Germinal center (tissue), 1 donor: ENCODE measurements around the gene NAE1.

Source experiments
- DNase-seq: peaks from one replicate; pipeline ENCODE4 v3.0.0; 2012; ENCODE audit warnings: mixed read lengths, low spot score

NAE1 gene

DNA sequence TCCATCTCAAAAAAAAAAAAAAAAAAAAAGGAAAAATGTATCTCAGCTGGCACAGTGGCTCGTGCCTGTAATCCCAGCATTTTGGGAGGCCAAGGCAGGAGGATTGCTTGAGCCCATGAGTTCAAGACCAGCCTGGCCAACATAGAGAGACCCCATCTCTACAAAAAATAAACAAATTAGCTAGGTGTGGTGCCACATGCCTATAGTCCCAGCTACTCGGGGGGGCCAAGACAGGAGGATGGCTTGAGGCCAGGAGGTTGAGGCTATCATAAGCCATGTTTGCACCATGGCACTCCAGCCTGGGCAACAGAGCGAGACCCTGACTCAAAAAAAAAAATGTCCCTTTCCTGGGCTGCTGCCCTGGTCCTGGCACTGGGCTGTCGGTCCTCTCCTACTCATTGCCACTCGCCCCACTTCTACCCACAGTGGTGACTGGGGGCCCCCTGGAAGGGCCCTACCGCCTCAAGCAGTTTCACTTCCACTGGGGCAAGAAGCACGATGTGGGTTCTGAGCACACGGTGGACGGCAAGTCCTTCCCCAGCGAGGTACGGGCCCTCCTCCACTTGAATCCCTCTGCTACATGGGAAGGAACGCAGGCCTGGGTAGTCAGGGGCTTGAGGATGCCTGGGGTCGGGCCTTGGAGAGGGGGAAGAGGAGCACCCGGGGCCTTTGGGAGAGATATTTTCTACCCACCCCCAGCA, 19.5 kb upstream of the NAE1 start:
- DNase-seq: no peak

DNA sequence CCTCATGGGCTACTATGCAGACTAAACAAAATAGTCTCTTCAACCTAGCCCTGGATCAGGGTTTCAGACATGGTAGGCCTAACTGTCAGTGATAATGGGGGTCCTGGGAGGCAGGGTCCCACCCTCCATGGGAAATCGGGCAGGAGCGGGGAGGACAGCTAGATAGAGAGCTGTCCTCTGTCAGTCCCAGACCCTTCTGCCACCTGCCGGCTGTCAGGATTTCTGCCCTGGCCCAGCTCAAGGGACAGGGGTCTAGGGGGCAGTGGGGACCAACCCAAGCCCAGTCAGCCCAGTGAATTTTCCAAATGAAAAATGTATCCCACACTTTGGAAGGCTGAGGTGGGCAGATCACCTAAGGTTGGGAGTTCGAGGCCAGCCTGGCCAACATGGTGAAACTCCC, 18.8 kb upstream of the NAE1 start:
- DNase-seq: no peak

DNA sequence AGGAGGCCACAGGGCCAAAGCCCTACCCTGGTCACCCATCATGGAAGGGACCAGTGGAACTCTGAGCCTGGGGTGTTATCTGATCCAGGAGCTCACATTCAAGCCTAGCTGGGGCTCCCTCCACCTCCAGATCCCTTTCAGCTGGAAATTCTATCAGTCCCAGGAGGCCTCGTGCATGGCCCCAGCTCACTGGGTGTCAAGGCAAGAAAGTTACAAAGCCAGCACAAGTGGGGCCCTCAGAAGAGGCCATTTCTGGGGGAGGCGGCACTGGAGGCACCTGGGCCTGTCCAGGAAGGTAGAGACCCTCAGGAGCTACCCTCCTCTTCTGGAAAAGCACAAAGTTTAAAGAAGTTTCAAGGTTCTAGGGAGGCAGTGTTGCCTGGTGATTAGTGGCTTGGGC, 18.2 kb upstream of the NAE1 start:
- no peak for DNase-seq

DNA sequence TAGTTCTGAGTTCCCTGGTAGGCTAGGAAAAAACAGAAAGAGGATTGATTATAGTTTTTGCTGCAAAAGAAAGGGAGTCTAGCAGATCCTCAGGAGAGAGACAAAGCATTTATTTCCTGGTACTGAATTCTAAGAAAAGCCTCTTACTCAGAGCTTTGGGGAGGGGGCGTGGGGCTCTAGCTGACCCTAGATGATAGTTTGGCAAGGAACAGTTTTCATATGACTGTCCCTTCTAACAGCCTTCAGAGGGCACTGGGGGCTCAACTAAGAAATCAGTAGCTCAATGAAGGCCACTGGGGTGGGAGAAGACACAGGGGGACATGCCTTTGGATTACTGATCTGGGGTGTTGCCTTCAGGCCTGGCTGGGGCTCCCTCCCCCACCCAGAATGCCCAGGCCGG, 17.4 kb upstream of the NAE1 start:
- DNase-seq: no peak

DNA sequence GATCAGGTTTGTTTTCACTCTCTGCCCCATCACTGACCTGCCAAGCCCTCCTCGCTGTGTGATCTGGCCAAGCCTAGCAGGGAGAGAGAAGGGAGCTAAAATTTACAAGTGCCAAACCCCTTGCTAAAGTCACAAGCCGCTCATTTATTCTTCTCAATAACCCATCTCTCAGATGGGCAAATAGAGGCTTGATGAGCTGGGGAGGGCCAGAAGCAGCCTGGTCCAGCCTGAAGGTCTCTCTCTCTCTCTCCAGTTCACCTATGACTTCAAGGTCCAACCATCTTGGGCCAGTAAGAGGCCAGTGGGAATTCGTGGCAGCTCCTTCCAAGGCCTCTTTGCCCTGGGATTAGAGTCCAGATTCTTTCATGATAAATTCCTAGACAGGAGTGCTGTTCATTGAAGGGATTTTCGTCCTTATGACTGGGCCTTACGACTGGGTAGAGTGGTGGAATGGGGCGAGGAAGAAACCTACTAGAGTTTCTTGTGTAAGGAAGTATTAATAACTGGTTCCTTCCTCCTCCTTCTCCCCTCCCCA, 16.8 kb upstream of the NAE1 start:
- DNase-seq: no peak

DNA sequence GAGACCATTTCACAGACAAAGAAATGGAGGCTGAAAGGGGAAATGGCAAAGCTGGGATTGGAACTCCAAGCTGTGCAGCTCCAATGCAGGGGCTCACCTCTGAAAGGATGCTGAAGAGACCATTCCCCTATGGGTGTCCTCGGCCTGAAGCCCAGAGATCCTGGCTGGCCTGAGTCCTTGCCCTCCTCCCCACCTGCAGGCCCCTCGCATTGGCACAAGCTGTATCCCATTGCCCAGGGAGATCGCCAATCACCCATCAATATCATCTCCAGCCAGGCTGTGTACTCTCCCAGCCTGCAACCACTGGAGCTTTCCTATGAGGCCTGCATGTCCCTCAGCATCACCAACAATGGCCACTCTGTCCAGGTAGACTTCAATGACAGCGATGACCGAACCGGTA, 16.1 kb upstream of the NAE1 start:
- no peak for DNase-seq

DNA sequence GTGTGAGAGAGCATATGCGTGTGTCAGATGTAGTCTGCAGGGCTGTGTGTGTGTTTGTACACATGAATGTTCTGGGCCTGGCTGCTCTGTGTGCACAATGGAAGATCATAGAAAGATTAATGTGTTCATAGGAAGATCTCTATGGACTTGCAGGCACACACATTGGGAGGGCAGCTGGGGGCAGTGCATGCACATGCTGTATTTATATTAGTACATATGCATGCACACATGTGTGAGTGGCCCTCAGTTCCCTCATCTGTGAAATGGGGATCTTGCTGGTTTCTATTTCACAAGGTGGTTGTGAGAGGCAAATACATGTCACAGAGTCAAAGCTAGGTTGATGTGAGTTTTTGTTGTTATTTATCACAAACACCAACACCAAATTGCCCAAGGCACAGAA, 15.5 kb upstream of the NAE1 start:
- DNase-seq: no peak

DNA sequence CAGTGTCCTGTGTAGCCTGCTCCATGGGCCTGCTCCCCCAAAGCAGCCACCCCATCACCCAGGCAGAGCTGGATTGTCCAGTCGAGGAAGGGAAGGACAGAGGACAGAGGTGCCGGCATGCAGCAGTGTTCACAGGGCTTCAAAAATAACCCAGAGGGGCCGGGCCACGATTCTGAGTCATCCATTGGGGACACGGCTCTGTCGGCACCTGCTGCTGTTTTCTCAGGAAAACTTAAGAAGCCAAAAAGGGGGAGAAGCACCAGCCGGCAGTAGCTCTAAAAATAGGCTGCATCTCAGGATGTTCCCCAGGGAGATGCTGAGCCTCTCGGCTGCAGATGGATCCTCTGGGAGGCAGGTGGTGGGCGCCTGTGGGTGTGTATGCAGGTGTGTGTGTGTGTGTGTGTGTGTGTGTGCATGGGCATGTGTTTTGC, 15.0 kb upstream of the NAE1 start:
- no peak for DNase-seq

DNA sequence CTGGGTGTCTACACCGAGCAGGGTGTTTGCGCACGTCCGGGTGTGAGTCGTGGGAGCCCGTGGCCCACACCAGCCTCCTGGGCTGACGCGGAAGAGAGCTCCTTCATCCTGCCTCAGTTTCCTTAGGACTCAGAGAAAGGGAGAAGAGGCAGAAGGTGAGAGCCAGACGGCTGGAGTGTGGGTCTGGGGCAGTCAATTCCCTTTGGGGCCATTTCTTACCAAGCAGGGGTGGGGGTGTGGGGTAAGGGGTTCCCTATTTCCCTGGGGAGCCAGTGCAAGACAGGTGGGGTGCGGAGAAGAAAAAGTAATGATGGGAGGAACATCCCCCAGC, 14.3 kb upstream of the NAE1 start:
- DNase-seq: no peak

DNA sequence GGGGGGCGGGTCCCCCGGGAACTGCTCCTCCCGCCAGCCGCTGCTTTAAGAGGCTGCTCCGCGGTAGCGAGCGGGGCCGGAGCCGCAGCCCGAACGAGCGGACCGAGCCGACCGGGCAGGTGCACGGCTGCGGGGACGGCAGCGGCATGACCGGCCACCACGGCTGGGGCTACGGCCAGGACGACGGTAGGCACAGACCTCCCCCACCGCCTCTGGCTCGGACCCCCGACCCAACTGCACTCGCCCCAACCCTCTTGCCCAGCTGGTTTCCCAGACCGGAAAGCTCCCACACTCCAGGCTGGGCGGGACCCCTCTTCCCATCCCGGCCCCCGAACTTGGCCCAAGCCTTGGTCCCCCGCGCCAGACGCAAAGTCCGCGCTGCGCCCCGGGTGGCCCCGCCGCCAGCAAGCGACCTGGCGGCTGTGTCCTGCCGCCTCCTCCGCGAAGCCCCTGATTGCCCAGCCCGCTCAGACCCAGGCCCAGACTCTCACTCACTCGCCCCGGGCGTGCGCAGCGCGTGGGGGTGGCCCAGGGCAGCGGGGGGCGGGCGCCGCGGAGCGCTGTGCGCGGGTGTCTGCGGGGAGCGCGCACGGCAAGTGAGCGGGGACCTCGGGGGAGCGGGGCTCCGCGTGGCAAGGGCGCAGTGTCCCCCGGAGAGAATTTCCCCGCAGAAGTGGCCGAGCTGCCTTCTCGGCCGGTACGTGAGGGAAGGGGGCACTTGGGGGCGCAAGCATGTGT, 13.7 kb upstream of the NAE1 start, which contains the start of gene CA7:
Gene CA7, plus strand, starts transcription at position 73 of the 738 bp plus-strand sequence. Its CDS starts 74 bp downstream, at position 147.
- DNase-seq: no peak

DNA sequence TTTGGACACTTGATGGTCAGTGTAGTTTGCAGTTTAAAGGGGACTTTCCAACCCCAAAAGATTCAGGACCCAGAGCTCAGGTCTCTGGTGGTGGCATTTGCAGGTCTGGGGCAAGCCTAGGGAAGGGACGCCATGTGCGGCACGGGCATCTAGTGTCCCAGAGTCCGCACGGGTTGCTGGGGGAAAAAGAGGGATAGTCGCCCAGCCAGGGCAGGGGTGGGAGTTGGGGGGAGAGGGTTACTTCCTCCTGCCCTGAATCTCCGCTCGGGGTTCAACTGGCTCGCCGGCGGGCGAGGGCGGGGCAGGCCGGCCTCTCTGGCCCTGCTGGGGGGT, 13.2 kb upstream of the NAE1 start:
- DNase-seq: no peak

DNA sequence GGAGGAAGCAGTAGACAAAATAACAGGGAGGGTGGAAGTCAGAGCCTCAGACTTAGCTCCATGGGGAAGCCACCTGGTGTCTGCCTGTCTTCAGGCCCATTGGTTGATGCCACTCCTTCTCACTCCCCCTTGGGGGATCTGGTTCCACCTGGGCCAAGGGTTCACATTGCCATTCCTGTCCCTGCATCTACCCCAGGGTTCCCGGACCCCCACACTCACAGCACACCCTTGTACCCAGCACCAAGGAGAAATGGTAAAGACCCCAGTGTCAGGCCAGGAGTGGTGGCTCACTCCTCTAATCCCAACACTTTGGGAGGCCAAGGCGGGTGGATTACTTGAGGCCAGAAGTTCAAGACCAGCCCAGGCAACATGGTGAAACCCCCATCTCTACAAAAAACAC, 12.4 kb upstream of the NAE1 start:
- DNase-seq: no peak

DNA sequence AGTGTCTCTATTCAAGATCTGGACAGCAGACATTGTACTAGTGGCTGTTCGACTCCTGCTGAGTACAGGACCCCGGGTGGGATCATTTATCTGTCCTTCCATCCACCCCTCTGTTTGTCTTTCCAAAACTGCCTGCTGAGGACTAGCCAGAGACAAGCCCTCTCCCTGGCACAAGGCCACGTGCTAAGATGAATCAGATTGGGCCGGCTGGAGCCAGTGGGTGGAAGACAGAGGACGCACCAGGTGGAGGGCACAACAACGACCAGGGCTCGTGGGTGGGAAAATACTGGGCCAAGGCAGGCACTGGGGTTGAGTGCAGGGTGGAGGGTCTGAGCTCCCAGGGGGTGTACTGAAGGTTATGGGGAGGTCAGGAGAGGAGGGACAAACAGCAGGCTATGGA, 12.0 kb upstream of the NAE1 start:
- no peak for DNase-seq

DNA sequence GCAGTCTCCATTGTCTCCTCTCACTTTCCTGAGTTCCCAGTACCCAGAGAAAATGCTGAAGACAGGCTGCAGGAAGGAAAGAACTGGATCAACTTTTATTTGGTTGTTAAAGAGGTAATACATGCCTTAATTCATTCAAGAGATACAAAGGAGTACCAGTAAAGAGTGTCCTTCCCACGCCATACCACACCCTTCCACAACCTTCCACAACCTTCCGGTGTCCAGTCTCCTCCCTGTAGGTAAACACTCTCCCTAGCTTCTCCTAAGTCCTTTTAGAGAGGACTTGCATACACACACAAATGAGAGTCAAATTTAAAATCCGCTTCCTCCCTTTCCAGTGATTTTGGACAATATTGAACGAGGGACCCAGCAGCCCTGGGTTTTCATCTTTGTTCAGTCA, 10.6 kb upstream of the NAE1 start:
- no peak for DNase-seq

DNA sequence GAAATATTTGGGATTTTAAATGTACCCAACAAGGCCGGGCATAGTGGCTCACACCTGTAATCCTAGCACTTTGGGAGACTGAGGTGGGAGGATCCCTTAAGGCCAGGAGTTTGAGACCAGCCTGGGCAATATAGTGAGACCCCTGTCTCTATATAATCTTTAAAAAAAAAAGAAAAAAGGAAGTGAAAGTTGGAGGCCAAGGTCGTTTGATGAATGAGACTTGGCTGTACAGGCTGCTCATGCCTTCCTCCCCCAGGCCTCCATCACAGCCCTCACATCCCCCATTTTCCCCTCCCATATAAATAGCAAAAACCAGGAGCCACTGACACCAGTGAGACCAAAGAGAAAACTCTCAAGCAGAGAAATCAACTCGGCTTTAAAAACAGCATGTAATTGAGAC, 10.1 kb upstream of the NAE1 start:
- DNase-seq: no peak

DNA sequence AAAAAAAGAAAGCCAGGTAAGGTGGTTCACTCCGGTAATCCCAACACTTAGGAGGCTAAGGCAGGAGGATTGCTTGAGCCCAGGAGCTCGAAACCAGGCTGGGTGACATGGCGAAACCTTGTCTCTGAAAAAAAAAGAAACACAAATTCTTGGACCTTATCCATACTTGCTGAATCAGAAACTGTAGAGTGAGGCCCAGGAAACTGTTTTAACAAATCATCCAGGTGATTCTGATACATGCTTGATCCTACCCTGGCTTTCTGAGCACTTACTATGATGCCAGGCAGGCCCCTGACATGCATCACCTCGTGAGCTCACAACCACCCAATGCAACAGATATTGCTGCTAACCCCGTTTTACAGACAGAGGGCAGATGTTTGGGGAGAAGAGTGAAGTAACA, 4.0 kb upstream of the NAE1 start:
- no peak for DNase-seq

DNA sequence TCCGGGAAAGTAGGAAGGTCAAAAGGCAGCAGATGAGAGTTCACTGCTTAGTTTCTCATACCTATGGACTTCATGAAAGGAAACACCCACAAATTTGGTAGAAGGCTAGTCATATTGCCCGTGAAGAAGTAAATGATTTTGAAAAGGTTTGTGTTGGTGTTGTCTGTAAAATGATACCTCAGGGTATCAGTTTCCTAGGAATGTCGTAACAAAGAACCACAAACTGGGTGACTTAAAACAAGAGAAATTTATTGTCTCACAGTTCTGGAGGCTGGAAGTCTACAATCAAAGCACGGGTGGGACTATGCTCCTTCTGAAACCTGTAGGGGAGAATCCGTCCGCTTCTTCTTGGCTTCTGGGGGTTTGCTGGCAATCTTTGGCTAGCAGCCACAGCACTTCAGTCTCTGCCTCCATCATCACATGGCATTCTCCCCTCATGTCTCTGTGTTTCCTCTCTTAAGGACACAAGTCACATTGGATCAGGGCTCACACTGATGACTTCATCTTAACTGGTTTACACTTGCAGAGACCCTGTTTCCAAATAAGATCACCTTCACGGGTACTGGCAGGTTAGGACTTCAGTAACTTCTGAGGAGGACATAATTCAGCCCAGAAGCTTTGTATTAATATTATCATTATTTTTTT, 2.0 kb upstream of the NAE1 start:
- no peak for DNase-seq

DNA sequence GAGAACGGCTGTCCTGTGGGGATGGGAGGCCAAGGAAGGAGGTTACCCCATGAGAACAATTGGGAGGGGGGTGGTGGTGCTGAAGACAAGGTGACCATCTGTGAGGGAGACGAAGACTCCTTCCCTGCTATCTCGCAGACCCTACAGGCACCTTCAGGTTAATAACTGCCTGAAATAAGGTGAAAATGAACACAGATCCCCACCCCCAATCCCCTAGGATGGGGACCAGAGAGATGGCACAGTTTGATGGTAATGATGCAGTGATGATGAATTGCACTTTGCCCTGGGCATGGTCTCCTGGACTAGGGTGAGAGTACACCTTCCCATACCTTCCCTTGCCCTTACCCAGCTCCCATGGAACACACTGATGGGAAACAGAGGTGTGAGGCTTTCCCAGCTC, 1.4 kb upstream of the NAE1 start:
- no peak for DNase-seq

DNA sequence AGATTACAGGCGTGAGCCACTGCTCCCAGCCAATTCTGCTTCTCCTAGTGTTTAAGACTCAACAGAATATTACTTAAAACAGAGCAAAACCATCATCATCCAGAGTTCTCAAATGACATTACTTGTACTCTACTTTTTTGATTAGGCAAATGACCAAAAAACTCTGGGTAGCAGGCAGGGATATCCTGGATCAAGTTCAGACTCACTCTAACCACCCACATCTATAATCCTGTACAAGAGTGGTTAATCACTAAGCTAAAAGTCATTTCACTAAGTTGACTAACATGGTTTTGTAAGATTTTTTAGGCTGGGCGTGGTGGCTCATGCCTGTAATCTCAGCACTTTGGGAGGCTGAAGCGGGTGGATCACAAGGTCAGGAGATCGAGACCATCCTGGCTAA, 6.8 kb downstream of the NAE1 start:
- DNase-seq: no peak

DNA sequence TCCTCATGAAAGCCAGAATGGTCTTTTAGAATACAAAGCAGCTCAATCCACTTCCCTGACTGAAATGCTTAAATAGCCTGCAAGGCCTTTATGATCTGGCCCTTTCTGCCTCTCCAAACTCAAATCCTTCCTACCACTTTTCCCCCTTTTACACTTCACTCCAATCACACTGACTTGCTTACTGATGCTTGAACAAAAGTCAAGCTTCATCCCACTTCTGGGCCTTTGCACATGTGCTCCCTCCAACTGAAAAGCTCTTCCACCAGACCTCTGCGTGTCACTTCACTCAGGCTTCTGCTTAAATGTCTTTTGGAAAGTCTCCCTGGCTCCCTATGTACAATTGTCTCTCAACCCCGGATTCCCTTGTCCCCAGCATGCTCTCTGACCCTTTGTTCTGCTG, 16.0 kb downstream of the NAE1 start:
- no peak for DNase-seq

DNA sequence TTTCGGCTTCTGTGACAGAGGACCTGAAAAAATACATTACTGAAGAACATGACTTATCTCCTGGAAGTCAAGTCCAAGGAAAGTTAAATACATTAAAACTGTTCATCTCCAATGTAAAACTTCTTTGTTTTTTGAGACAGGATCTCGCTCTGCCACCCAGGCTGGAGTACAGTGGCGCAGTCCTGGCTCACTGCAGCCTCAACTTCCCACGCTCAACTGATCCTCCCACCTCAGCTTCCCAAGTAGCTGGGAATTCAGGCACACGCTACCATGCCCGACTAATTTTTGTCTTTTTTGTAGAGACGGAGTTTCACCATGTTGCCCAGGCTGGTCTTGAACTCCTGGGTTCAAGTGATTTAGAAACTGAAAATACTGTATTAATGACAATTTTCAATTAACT, 19.7 kb downstream of the NAE1 start:
- DNase-seq: no peak

DNA sequence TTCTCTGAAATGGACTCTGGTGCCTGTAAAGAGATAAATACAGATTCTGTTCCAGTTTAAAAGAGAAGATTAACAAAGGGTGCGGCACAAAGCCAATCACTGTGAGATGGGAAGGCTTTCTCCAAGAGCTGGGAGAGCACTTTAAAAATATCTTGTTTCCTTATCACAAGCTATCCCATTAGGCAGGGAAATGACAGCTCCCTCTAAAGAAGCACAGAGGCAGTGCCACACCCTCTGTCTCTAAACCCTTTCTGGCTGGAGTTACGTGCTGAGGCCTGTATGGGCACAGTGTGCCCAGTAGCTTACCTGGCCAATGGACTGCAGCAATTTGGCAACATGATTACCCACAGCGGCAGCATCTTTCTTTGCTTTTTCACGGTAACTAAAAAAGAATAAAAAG, 20.4 kb downstream of the NAE1 start:
- DNase-seq: no peak

DNA sequence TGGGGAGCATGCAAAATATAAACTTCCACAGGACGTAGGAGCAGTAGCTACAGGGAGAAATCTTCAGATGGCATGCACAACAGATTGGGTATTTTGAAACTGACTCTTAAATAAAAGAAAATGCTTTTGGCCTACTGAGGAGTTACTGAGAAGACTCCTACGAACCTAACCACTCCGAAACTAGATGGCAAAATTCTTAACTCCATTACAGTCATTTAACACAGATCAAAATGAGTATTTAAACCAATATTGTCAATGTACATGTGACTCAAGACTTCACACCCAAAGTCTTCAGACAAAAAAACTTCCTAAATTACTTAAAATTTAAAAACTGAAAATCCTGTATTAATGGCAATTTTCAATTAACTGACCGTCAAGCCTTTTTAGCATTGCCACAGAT, 21.0 kb downstream of the NAE1 start:
- DNase-seq: no peak
